ENCODE data around the gene TPM4. TPM values are rescaled to one million over a fixed set of nuclear protein-coding genes. Genes with fewer than 3 reads are reported as not detected.

Gene TPM4
- total RNA-seq, 2 donors from 2014 or later: 379 TPM

GRCh38 chr19:16134510-16134909 lies 58.2 kb downstream of the TPM4 start:
- Histone ChIP-seq H3K9me3 (no peaks in the 10 kb centered on the region), H3K4me1 (replicated peaks) (no peaks in the 10 kb centered on the region), H3K27me3 (replicated peaks; ENCODE audit: insufficient read depth) (no peaks in the 10 kb centered on the region), H3K27ac (no peak overlapping the region), H3K36me3 (peaks cover 8 to 23% of the 10 kb centered on the region in 2 donors), H3K4me3 (no peak overlapping the region)
- TF ChIP-seq CTCF (IDR thresholded peaks at IDR 0.05): no peak
- no peak for TF ChIP-seq POLR2A (IDR thresholded peaks at IDR 0.05)
- TF ChIP-seq POLR2AphosphoS5 (IDR thresholded peaks at IDR 0.05): no peak
- no peak for DNase-seq (ENCODE audit: low spot score)
- 82% methylated on average over 7 of the region's 7 CpGs for WGBS
- intact Hi-C loops (cut with DNase I): no loop called here

GRCh38 chr19:16135430-16136127 lies 59.3 kb downstream of the TPM4 start:
- H3K4me3 ChIP-seq: no peak overlapping the region
- H3K27me3 ChIP-seq (replicated peaks; ENCODE audit: insufficient read depth): no peaks in the 10 kb centered on the region
- no peaks in the 10 kb centered on the region for H3K4me1 ChIP-seq (replicated peaks)
- H3K36me3 ChIP-seq: peaks cover 6 to 23% of the 10 kb centered on the region in 2 donors
- 87% methylated on average over 4 of the region's 4 CpGs for WGBS
- no peak for DNase-seq (ENCODE audit: low spot score)
- H3K9me3 ChIP-seq: no peaks in the 10 kb centered on the region
- intact Hi-C loops (cut with DNase I): no loop called here
- TF ChIP-seq CTCF (IDR thresholded peaks at IDR 0.05): no peak
- no peak overlapping the region for H3K27ac ChIP-seq

GRCh38 chr19:16136185-16136999 lies 60.1 kb downstream of the TPM4 start:
- no peak for DNase-seq (ENCODE audit: low spot score)
- intact Hi-C loops (cut with DNase I): no loop called here
- Histone ChIP-seq H3K36me3 (peaks cover 6 to 23% of the 10 kb centered on the region in 2 donors), H3K4me3 (no peak overlapping the region), H3K27ac (no peak overlapping the region), H3K4me1 (replicated peaks) (no peaks in the 10 kb centered on the region), H3K27me3 (replicated peaks; ENCODE audit: insufficient read depth) (no peaks in the 10 kb centered on the region), H3K9me3 (no peaks in the 10 kb centered on the region)
- TF ChIP-seq POLR2A (IDR thresholded peaks at IDR 0.05) (no peak), POLR2AphosphoS5 (IDR thresholded peaks at IDR 0.05) (no peak), CTCF (IDR thresholded peaks at IDR 0.05) (no peak)
- WGBS: 54% methylated on average over 16 of the region's 16 CpGs

DNA sequence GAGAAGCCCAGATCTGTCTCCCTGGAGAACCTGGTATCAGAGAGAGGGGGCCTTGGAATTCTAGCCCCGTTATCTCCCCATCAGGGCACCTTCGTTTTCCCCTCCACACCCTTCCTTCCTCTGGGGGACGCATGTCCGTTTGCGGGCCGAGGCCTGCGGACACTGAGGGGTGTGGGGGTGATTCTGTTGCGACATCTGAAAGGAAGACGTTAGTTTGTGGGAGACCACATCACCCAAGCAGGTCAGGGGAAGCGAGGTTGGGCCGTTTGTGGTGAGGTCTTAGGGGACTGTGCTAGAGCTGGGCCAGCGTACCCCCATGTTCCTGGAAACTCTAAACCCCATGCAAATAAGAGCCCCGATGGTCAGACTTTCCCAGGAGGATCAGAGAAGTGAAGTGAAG lies 63.5 kb downstream of the TPM4 start:
- no peaks in the 10 kb centered on the region for H3K4me1 ChIP-seq (replicated peaks)
- no peaks in the 10 kb centered on the region for H3K9me3 ChIP-seq
- H3K27me3 ChIP-seq (replicated peaks; ENCODE audit: insufficient read depth): no peaks in the 10 kb centered on the region
- TF ChIP-seq CTCF (IDR thresholded peaks at IDR 0.05): no peak
- TF ChIP-seq POLR2AphosphoS5 (IDR thresholded peaks at IDR 0.05): no peak
- no peak for TF ChIP-seq POLR2A (IDR thresholded peaks at IDR 0.05)
- no peak for DNase-seq (ENCODE audit: low spot score)
- H3K4me3 ChIP-seq: no peak overlapping the region
- 68% methylated on average over 13 of the region's 13 CpGs for WGBS
- no peaks in the 10 kb centered on the region for H3K36me3 ChIP-seq
- no peak overlapping the region for H3K27ac ChIP-seq
- intact Hi-C loops (cut with DNase I): no loop called here

Measured in prostate gland (tissue), 2 donors.